NCI-H2107 treated with DMSO at 0.1 percent for 48 hours (cell line): ENCODE measurements around the gene KATNB1.
"Not testable (repeated sequence)": the region's sequence is repeated elsewhere in the genome, so short reads cannot be mapped to it uniquely, and the experiment has no call there.

Experiments used
- DNase-seq: peaks from one replicate; lab custom pipeline; 2025; ENCODE audit not compliant: unreplicated experiment; lab: John Stamatoyannopoulos, UW

The KATNB1 gene

DNA sequence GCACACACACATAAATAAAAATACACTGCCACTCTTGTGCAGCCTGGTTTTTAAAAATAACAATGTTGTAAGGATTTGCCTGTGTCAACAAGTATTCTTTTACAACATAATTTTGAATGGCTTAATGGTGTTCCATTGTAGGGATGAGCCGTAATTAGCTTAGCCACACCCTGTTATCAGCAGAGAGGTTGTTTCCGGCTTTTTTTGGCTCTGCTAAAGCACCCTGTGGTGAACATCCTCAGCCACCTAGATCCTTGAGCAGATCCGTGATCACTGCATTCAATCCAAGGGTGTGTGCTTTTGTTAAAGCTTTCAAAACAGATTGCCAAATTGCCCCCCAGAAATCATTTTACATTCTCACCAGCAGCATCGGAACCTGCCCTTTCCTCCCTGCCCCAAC lies 7.0 kb downstream of the KATNB1 start:
- DNase-seq = no peak

DNA sequence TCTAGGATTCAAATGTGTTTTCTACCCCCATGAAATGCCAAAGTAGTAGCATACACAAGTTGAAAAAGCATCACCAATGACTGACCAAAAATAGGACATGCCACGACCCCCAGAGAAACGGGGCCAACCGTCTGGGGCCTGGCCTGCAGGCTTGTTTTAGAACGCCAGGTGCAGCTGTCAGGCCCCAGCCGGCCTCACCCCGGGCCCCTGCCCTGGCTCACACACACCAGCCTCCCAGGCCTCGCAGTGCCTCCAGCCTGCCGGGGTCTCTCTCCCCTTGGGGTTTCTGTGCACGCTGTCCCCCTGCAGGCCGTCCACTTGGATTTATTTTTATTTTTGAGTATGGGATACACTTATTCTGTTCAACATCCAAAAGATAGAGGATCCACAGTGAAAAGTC lies 7.9 kb downstream of the KATNB1 start:
- DNase-seq = no peak

DNA sequence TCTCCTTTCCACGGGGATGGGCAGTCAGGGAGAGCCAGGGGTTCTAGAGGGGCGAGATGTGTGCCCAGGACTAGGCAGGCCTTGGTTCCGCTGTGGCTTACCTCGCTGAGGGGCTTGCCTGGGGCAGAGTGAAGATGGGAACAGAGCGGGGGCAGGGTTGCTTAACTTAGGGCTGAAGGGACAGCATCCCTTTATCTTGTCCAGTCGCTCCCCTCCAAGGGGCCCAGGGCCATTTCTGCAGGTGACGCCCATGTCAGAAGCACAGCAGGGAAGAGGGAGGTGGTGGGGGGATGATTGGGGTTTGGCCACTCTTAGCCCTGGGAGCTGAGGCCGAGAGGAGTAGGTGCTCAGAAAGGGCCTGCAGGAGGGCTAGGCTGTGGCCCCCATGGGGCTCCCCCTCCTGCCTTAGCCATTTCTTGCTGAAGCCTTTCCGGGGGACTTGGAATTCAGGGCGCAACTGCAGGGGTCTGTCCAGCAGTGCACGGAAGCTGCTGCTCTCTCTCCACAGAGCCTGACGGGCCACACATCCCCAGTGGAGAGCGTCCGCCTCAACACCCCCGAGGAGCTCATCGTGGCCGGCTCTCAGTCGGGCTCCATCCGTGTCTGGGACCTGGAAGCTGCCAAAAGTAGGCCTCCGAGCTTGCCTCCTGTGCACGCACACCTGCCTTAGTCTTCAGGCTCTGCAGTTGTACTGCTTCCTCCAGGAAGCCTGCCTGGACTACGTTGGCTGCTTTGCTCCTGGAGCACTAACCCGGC lies 8.5 kb downstream of the KATNB1 start:
- DNase-seq = no peak

DNA sequence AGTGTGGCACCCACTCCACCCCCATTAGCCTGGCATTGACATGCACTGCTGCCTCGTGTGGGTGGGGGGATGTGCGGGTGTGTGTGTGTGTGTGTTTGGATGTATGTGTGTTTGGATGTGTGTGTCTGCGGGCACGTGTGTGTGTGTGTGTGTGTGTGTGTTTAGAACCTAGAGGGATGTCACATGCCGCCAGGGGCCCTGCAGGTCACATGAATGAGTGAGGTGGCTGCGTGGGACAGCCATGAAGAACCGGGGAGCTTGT lies 9.0 kb downstream of the KATNB1 start:
- no peak for DNase-seq

DNA sequence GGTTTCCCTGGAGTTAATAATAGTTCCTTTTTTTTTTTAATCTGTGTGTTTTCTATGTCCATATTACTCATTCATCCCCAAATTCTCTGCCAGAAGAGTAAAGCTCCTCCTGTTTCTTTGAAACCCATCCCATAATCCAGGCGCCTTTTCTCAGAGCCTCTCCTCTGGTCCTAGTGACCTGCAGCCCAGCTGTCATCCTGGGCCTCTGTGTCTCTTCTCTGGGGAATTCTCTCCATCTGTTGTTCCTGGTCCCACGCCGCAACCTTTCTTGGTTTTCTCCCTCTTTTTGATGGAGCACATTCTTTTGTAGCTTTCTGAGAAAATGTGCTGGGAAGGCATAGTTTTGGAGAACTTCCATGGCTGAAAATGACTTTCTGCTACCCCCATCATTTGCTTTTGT lies 10.2 kb downstream of the KATNB1 start:
- no peak for DNase-seq

DNA sequence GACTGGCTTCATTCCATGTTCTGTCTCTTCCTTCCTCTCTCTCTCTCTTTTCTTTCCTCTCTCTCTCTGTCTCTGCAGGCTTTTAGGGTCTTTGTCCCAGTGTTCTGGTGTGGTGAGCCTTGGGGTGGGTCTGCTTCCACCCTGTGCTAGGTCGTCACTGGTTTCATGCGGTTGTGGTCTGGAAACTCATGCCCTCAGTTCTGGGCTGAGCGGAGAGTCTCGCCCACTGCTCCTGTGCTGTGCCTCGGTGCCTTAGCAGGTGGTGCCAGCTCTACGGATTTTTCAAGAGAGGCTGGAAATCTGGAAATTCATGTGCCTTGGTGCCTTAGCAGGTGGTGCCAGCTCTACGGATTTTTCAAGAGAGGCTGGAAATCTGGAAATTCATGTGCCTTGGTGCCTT lies 10.7 kb downstream of the KATNB1 start:
- DNase-seq = not testable (repeated sequence)

DNA sequence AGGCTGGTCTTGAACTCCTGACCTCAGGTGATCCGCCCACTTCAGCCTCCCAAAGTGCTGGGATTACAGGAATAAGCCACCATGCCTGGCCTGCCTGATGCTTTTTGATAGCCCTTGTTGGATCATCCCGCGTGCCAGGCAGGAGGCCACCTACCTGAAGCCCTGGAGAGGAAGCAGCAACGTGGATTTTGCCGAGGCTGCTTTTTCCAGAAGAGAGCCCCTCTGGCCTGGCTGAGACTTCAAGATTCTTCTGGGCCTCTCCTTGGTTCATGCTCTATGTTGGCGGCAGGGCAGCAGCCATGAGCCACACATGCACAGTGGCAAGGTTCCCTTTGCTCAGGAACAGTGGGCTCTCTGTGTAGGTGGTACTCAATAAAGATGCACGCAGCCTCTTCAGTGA lies 11.5 kb downstream of the KATNB1 start:
- no peak for DNase-seq

DNA sequence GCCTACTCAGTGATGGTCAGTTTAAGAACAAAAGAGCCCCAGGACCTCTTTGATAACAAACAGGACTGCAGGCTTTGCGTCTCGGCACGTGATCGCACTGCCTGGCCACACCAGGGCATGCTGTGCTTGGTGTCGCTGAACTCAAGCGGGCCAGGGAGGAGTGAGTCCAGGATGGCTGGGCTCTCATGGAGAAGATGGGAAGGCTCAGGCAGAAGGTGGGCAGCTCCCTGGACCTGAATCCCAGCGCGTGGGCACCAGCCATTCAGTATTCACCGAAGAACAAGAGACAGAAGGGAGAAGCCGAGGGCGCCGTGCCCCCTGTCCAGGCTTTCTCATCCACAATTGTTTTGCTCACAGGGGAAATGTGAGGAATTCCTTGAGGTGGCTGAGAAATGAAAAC lies 11.9 kb downstream of the KATNB1 start:
- DNase-seq = no peak

DNA sequence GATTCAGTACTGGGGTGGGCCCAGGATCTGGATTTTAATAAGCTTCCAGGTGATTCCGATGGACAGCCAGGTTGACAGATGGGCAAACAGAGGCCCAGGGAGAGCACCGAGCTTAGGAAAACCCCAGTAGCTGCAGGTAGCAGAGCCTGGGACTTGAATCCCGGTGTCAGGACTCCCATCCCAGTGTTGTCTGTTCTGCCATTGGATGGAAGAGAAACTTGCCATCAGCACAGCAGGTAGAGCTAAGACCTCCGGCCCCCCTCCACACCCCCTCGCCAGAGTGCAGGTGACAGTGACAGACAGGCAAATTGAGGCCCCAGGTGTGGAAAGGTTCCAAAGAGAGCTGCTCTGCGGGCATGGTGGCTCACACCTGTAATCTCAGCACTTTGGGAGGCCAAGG lies 12.4 kb downstream of the KATNB1 start:
- DNase-seq = no peak

DNA sequence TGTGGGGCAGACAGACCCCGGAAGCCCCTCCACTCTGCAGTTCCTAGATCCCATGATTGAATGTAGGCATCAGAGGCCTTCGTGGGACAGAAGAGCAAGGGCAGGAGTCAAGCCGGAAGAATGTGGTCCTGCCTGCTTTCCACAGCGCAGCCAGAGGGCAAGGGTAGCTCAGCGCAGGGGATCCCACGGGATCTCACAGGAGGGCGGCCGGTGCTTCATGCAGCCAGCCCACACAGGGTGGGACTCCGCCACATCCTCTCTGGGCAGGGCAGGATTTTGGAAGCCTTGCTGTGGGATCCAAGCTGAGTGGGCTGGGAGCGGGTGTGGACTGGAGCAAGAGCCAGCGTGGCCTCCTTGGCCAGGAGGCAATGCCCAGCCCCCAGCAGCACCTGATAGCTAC lies 13.0 kb downstream of the KATNB1 start:
- DNase-seq = no peak

DNA sequence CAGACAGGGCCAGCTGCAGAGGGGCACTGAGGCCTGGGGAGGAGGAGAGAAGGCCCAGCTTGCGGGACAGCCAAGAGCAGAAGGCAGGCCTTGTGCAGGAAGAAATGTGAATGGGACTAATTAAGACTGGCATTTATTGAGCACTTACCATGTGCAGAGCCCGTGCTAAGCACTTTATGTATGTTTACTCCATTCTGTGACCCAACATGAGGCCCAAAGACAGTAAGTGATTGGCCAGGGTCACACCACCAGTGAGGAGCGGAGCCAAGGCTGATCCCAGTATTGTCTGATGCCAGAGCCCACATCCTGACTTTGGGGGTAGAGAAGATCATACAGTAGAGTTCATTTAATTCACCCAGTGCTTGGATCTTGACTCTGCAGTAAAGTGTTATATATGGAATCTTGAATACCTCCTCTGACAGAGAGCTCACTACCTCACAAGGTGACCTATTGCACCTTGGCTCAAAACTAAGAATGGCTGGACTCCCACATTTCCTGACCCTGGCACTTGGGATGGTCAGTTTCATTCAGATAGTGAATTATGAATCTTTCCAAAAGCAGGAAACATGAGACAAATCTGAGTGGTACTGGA lies 13.6 kb downstream of the KATNB1 start:
- DNase-seq = no peak

DNA sequence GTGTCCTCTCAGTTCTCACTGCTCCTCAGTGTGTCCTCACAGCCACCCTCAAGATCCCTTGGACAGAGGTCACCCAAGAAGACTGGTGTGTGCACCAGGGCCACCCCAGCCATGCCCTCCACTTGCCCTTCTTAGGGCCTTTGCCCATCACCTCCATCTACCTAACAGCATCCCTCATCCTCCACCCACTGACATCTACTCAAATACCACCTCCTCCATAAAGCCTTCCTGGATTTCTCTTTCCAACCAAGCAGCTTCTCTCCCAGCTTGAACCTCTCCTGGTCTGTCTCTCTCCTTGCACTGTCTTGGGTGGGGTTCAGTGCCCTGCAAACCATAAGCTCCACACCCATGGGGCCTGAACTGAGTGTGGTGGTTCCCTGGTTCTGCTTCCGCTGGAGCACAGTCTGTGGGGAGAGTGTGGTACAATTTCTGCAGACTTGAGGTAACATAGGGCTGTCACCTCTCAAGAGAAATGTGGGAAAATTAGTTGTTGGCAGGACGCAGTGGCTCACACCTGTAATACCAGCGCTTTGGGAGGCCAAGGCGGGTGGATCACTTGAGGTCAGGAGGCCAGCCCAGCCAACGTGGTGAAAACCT lies 14.4 kb downstream of the KATNB1 start:
- DNase-seq = no peak

DNA sequence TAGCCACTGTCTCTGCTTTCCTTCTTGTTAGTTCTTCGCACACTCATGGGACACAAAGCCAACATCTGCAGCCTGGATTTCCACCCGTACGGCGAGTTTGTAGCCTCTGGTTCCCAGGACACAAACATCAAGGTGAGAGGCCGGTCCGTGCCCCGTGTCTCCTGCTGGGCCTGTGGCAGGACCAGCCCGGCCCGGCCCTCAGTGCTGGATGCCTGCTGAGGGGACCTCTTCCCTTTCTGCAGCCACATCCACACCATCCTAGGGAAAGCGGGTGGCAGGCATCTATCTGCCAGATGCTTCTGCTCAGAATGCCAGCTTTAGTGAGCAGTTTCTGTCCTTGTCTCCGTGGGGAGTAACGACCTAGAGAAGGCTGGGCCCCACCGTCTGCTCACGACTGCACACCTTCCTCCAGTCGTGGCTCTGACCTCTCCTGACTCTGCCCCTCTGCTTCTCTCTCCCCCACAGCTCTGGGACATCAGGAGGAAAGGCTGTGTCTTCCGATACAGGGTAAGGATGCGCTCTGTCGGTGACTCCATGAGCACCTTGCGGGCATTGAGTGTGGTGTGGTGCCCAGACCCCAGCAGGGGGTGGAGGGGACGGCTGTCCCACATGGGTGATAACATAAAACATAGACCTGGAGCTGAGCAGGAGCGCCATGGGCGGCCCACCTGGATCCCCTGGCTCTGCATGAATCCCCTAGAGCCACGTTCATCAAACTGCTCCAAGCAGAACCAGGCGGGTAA lies 15.4 kb downstream of the KATNB1 start:
- no peak for DNase-seq

DNA sequence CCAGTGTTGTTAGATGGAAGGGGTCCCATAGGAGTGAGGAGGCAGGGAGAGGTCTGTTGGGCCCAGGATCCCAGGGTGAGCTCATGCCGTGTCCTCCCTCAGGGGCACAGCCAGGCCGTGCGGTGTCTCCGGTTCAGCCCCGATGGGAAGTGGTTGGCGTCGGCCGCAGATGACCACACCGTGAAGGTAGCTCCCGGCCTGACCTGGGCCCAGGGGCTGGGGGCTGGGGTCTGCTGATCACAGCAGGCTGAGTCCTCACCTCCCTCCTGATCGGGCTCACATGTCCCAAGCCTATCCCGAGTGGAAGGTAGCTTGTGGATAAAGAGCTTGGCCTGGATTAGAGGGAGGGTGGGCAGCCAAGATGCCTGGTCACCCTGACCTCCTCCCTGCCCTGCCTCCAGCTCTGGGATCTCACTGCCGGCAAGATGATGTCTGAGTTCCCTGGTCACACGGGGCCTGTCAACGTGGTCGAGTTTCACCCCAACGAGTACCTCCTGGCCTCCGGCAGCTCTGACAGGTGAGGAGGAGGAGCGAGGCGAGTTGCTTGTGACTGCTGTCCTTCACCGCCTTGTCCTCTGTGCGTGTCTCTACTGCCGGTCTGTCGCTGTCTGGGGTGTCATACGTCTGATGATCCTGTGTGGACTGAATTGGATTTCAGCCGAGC lies 16.1 kb downstream of the KATNB1 start:
- no peak for DNase-seq

DNA sequence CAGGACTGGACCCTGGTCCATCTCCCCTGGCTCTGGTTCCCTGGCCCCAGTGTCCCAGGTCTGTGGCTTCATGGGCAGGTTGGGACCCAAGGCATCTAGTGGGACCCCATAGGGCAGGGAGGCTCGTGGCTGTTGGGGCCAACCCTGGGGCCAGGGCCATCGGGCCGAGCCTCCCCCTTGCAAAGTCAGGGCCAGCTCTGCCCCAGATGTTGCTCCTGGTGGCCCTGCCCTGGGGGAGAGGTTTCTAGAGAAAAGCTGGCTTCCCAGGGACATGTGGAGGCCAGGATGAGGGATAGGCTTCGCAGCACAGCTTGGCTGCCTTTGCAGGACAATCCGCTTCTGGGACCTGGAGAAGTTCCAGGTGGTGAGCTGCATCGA lies 16.6 kb downstream of the KATNB1 start:
- no peak for DNase-seq

DNA sequence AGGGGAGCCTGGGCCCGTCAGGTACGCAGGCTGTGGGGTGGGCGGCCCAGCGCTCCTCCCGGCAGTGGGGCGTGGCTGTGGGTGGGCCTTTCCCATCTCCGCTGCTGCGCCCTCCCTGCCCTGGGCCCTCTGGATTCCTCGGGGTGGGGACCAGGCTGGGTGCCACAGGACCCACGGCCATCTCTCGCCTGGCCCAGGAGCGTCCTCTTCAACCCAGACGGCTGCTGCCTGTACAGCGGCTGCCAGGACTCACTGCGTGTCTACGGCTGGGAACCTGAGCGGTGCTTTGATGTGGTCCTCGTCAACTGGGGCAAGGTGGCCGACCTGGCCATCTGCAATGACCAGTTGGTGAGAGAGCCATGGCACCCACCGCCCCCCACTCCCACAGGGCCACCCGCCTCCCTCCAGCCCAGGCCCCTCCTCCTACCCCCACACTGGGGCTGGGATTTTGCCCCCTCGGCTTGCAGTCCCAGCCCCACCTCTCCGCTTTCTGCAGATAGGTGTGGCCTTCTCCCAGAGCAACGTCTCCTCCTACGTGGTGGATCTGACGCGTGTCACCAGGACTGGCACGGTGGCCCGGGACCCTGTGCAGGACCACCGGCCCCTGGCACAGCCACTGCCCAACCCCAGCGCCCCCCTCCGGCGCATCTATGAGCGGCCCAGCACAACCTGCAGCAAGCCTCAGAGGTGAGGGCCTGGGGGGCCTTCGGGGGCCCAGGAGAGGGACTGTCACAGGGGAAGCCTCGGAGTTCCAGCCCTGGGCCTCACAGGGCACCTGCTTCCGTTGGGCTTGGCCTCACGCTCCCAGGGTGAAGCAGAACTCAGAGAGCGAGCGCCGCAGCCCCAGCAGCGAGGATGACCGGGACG lies 17.2 kb downstream of the KATNB1 start:
- no peak for DNase-seq

DNA sequence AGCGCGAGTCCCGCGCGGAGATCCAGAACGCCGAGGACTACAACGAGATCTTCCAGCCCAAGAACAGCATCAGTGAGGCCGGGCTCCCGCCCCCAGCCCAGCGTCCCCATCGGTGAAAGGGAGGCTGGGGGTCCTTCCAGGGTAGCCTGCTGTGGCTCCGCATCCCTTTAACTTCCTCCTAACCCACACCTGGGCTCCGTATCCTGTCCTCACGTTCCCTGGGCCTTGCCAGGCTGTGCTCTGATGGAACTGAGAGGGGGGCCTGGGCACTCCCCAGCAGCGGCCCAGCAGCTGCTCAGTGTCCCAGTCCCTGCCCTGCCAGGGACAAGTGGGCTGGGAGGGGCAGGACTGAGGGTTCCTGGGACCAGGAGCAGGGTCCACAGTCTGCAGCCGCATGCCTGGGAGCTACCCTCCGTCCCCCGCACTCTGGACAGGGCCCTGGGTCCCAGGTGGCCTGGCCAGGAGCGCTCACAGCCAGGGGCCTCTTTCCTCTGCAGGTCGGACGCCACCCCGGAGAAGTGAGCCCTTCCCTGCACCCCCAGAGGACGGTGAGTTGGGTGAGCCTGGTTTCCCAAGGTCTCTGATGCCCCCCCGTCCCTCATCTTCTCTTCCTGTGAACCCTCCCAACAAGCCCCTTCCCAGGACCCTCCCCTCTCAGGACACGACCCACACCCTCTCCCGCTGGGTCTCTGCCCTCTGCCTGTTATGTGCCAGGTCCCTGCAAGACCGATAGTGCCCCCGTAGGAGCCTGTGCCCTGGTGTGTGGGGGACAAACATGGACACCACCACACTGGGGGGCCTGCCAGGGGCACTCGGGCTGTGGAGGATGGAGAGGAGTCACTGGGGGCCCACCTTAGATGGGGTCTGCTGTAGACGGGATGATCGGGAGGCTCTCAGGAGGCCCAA lies 18.1 kb downstream of the KATNB1 start:
- no peak for DNase-seq

DNA sequence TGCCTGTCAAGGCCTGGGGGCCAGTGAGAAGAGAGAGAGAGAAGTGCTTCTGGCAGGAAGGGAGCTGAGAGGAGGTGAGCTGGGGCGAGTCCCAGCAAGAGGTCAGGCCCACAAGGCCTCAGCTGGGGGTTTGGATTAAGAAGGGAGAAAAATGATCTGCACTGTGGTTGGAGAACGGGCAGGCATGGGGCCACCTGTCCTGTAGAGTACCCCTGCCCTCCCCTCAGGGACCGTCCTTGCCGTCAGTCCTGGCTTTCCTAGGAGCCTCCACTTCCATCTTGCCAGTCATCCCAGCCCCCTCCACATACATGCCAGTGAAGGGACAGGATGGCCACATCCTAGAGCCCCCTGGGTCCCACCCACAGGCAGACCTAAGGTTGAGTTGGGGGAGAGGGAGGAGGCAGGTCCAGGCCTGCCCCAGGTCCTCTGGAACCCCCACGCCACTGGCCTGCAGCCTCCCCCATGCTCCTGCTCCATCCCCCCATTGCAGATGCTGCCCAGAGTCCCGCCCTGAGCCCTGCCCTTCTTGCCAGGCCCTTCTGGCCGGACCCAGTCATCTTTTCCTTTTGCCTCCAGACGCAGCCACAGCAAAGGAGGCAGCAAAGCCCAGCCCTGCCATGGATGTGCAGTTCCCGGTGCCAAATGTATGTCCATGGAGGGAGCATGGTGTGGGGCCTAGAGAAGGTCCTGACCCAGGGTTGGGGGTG lies 18.9 kb downstream of the KATNB1 start:
- DNase-seq = no peak

DNA sequence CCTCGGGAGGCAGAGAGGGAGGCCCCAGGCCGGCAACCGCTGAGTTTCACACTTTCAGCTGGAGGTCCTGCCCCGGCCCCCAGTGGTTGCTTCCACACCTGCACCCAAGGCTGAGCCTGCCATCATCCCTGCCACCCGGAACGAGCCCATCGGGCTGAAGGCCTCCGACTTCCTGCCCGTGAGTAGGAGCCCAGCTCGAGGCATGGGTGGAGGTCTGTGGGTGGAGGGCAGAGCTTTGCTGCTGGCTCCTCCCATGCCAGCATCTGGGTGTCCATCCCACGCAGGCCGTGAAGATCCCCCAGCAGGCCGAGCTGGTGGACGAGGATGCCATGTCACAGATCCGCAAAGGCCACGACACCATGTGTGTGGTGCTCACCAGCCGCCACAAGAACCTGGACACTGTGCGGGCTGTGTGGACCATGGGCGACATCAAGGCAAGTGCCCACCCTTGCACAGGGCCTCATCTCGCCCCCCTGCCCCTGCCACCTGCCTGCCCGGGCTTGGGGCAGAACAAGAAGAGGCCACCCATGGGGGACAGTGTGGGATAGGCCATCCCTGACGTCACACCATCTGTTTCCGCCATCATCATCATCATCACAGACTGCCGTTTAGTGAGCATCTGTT lies 19.6 kb downstream of the KATNB1 start:
- no peak for DNase-seq
